HG03095 (cell line): ENCODE results near the gene TMEM134.

Source experiments
- ATAC-seq: cut with Tn5 transposase; IDR thresholded peaks from one replicate; pipeline ENCODE4 v1.9.1; 2021; ENCODE audit warnings: moderate library complexity; ENCODE audit not compliant: unreplicated experiment

The TMEM134 gene

GRCh38 chr11:67423891-67424613, 45.0 kb downstream of the TMEM134 start:
- no peak for ATAC-seq

GRCh38 chr11:67423466-67423865, 45.6 kb downstream of the TMEM134 start:
- no peak for ATAC-seq

- no peak for ATAC-seq
These were observed 46.2 kb downstream of the TMEM134 start for GRCh38 chr11:67422891-67423290.

- no peak for ATAC-seq
These were observed 47.5 kb downstream of the TMEM134 start for GRCh38 chr11:67421430-67422031.

- ATAC-seq = peak; percentile 78
These were observed 48.2 kb downstream of the TMEM134 start for GRCh38 chr11:67420646-67421429.

GRCh38 chr11:67420147-67420645, 48.9 kb downstream of the TMEM134 start:
- no peak for ATAC-seq

GRCh38 chr11:67419325-67420049, 49.6 kb downstream of the TMEM134 start:
- ATAC-seq = no peak

- no peak for ATAC-seq
These were observed 50.4 kb downstream of the TMEM134 start for GRCh38 chr11:67418476-67419281.

GRCh38 chr11:67417425-67417824, 51.6 kb downstream of the TMEM134 start:
- ATAC-seq = no peak

GRCh38 chr11:67416416-67417335, 52.4 kb downstream of the TMEM134 start:
- ATAC-seq = no peak

GRCh38 chr11:67415501-67416304, 53.3 kb downstream of the TMEM134 start, which contains the start of gene CARNS1:
Gene CARNS1 (plus strand): TSS chr11:67415678. CDS start chr11:67416200, 522 bp downstream.
- ATAC-seq = no peak

GRCh38 chr11:67413266-67413849, 55.7 kb downstream of the TMEM134 start:
- ATAC-seq = no peak

GRCh38 chr11:67412495-67413179, 56.4 kb downstream of the TMEM134 start:
- no peak for ATAC-seq

- ATAC-seq = no peak
These were observed 57.3 kb downstream of the TMEM134 start for GRCh38 chr11:67411785-67412152.
